Renal pelvis (tissue), 4 donors: Measurements from ENCODE around the gene FLAD1. TPM values are rescaled to one million over a fixed set of nuclear protein-coding genes. Genes with fewer than 3 reads are reported as not detected.

Experiments
- DNase-seq: peaks from one replicate; pipeline ENCODE4 v3.0.0-alpha.2; 2013
- polyA plus RNA-seq, 3 donors: library from polyadenylated mRNA; unstranded; fragments of 120-200 nt; gene quantifications; one replicate each; pipeline ENCODE4 v1.2.1, GENCODE V29; 2013; ENCODE audit not compliant: insufficient read length in 3 of 3

Gene FLAD1
- polyA plus RNA-seq, 3 donors, result 34.1 to 39.0 (median 38.4) TPM

GRCh38 chr1:155034318-155035208 lies 51.4 kb downstream of the FLAD1 start:
- DNase-seq, result no peak

DNA sequence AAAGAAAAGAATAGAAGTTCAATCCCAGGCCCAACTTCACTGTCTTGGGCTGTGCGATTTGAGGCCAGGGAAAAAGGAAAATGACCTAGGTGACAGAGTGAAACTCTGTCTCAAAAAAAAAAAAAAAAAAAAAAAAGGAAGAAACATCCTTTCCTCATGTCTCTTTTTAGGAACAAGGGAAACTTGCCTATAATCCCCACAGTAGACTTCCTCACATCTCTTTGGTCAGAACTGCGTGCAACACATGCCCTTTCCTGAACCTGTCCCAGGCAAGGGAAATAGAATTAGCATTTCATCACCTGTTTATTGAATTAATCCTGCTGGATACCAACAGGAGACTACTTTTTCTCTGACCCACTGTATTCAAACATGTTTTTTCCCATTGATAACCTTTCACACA lies 52.8 kb downstream of the FLAD1 start:
- no peak for DNase-seq

GRCh38 chr1:155037043-155037442 lies 53.9 kb downstream of the FLAD1 start:
- DNase-seq, result no peak

GRCh38 chr1:155037851-155038441 lies 54.8 kb downstream of the FLAD1 start:
- no peak for DNase-seq

DNA sequence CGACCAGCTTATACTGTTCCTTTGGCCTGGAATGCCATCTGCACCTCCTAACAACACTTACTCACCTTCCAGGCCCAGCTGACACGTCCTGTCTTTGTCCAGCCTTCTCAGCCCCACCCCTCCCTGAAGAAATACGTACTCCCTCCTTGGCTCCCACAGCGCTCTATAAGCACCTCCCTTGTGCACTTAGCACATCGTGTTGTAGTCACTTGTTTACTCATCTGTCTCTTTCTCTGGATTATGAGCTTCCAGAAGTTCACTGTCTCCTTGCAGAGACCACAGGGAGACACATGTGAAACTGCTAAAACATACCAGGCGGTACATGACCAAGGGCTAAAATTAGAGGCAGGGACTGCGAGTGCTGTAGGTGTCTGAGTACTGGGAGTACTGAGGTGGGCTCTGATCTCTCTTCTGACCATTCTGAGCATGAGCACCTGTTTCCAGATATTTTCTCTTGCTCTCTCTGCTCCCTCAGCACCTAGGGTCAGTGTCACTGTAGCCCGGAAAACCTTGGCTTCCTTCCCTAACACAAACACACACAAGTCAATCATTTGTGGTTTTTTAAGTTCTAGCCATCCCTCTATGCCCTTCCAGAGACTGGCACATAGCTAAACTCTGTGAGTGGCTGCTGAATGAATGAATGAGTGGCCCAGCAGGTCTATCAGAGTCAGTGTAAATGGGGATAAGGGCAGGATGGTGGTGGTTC lies 55.6 kb downstream of the FLAD1 start:
- no peak for DNase-seq

DNA sequence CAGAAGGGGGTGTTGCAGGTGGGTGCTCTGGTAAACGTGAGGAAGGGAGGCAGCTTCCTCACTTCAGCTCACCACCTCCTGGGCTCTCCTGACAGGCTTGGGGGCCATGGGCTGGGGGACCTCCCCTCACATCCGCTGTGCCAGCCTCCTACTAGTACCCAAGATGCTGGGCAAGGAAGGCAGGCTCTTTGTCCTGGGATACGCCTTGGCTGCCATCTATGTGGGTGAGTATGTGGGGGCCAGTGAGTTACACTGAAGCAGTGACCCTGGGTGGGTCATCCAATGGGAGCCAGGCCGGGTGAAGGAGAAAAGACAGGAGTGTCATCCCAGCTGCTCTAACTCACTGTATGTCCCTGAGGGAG lies 56.1 kb downstream of the FLAD1 start:
- no peak for DNase-seq

DNA sequence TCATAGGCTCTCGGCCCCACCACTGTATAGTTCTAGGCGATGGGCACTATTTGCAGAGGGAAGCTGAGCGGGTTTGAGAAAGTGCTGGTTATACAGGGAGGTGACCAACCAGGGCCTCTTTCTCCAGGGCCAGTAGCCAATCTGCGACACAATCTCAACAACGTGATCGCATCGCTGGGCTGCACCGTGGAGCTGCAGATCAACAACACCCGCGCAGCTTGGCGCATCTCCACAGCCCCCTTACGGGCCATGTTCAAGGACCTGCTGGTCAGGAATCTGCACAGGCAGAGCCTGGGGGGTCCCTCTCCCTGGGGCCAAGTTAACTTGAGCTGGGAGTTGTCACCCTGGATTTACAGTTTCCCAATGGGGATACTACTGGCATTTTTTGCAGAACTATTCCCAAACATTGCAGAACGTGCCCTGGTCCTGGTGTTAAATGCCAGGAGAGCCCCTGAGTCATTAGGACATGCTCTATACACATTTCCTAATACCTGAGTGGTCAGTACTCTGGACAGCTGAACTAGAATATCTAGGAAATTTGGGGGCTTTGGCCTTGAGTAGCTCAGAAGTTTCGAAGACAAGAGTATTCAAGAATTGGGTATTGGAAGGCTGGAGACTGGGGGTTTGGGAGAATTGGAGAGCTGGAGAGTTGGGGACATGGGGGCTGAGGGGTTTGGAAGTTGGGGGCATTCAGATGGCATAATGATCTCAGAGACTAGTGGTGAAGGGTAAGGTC lies 57.4 kb downstream of the FLAD1 start:
- no peak for DNase-seq

Other genes with a start within 250 kb of the FLAD1 start
- gene KCNN3, start 113.1 kb upstream of the FLAD1 start, polyA plus RNA-seq, result 1 to 10 TPM; 2.2 to 2.6 (median 2.3) TPM
- gene PMVK, start 46.6 kb upstream of the FLAD1 start, polyA plus RNA-seq, result 10 to 100 TPM; 44.1 to 47.2 (median 44.2) TPM
- gene PBXIP1, start 27.2 kb upstream of the FLAD1 start, polyA plus RNA-seq, result 10 to 100 TPM; 76.2 to 80.3 (median 76.6) TPM
- 10 to 100 TPM; 47.4 to 52.1 (median 51.6) TPM for gene PYGO2, start 21.6 kb upstream of the FLAD1 start, polyA plus RNA-seq
- 10 to 100 TPM; 74.6 to 91.3 (median 81.7) TPM for gene SHC1, start 12.6 kb upstream of the FLAD1 start, polyA plus RNA-seq
- 100 to 1,000 TPM in 1 of 3 donors, 10 to 100 TPM in 2; 88.0 to 105 (median 96.5) TPM for gene CKS1B, start 8.7 kb upstream of the FLAD1 start, polyA plus RNA-seq
- gene LENEP, start 10.2 kb downstream of the FLAD1 start, polyA plus RNA-seq, result 1 to 10 TPM in 1 of 3 donors, under 1 TPM in 2; 0.36 to 1.5 (median 0.87) TPM
- gene ZBTB7B, start 19.5 kb downstream of the FLAD1 start, polyA plus RNA-seq, result 10 to 100 TPM; 15.9 to 18.0 (median 16.3) TPM
- gene DCST2, start 50.4 kb downstream of the FLAD1 start, polyA plus RNA-seq, result 1 to 10 TPM; 1.9 to 2.8 (median 2.2) TPM
- under 1 TPM; 0.38 to 0.61 (median 0.41) TPM for gene DCST1, start 50.5 kb downstream of the FLAD1 start, polyA plus RNA-seq
- 10 to 100 TPM; 57.5 to 62.8 (median 58.0) TPM for gene ADAM15, start 68.0 kb downstream of the FLAD1 start, polyA plus RNA-seq
- 10 to 100 TPM; 22.1 to 23.7 (median 23.0) TPM for gene EFNA4, start 80.4 kb downstream of the FLAD1 start, polyA plus RNA-seq
- 1 to 10 TPM; 6.3 to 8.8 (median 8.4) TPM for gene EFNA3, start 95.5 kb downstream of the FLAD1 start, polyA plus RNA-seq
- gene EFNA1, start 144.5 kb downstream of the FLAD1 start, polyA plus RNA-seq, result 10 to 100 TPM; 66.7 to 79.3 (median 73.3) TPM
- 10 to 100 TPM; 45.3 to 61.3 (median 51.2) TPM for gene SLC50A1, start 152.5 kb downstream of the FLAD1 start, polyA plus RNA-seq
- 10 to 100 TPM; 38.6 to 55.8 (median 50.3) TPM for gene DPM3, start 157.2 kb downstream of the FLAD1 start, polyA plus RNA-seq
- 100 to 1,000 TPM; 120 to 146 (median 127) TPM for gene KRTCAP2, start 190.0 kb downstream of the FLAD1 start, polyA plus RNA-seq
- gene TRIM46, start 190.5 kb downstream of the FLAD1 start, polyA plus RNA-seq, result 1 to 10 TPM; 3.8 to 5.8 (median 5.8) TPM
- gene THBS3, start 224.6 kb downstream of the FLAD1 start, polyA plus RNA-seq, result 10 to 100 TPM; 32.3 to 50.0 (median 43.0) TPM
- gene MTX1, start 225.4 kb downstream of the FLAD1 start, polyA plus RNA-seq, result 10 to 100 TPM; 43.4 to 50.1 (median 48.6) TPM